K562 (cell line): ENCODE data around the gene LHPP. TPM values are rescaled to one million over a fixed set of nuclear protein-coding genes. Genes with fewer than 3 reads are reported as not detected.

Source experiments
- DLX4 ChIP-seq: fragments of 250-450 bp; sonication (Bioruptor Pico); IDR thresholded peaks from 2 replicates; pipeline ENCODE4 v1.6.1; 2021; ENCODE audit warnings: mild to moderate bottlenecking
- EZH2 ChIP-seq: IDR thresholded peaks from 2 replicates; pipeline ENCODE4 v1.6.1; 2012; ENCODE audit warnings: low read depth, mild to moderate bottlenecking, inconsistent platforms, low read length, borderline replicate concordance
- FOXO4 ChIP-seq: fragments of 450-650 bp; formaldehyde crosslinking; IDR thresholded peaks from 2 replicates; pipeline ENCODE4 v1.4.0; 2020; ENCODE audit warnings: mild to moderate bottlenecking, moderate library complexity
- IRF1 ChIP-seq: sonication (generic); formaldehyde crosslinking; IDR thresholded peaks from 2 replicates; pipeline ENCODE4 v1.8.0; 2022; ENCODE audit warnings: missing genetic modification reagents, mild to moderate bottlenecking, borderline replicate concordance
- RBFOX2 ChIP-seq: fragments of 200-400 bp; formaldehyde crosslinking; IDR thresholded peaks from 2 replicates; pipeline ENCODE4 v1.6.1; 2017; ENCODE audit warnings: low read depth, mild to moderate bottlenecking, low read length, moderate library complexity
- WHSC1 ChIP-seq: IDR thresholded peaks from one replicate; pipeline ENCODE4 v1.6.1; 2012; ENCODE audit warnings: low read length, control low read depth, inconsistent platforms
- polyA plus RNA-seq, 8 experiments: library from polyadenylated mRNA; depleted of rRNA in 4 of 8; stranded (reverse) in 5 of 8; unstranded in 3 of 8; fragments of >200 nt; fragmentation: Nextera tagmentation in 2 of 8; fragmentation: Illumina TruSeq in 1 of 8; extraction: Ambion mirVana in 2 of 8; extraction: Trizol in 1 of 8; gene quantifications; 2 replicates each; pipeline versions ENCODE4 v1.2.1 to v1.2.3, GENCODE V29; 2011 to 2014; ENCODE audit warnings: inconsistent platforms in 1 of 8, missing spikeins in 1 of 8
- total RNA-seq, 7 experiments: library from RNA; depleted of rRNA in 6 of 7; stranded (reverse); fragments of >200 nt in 6 of 7; fragmentation: Illumina TruSeq in 2 of 7; extraction: Trizol in 2 of 7; gene quantifications; 2 replicates each; pipeline versions ENCODE4 v1.2.1 to v1.2.3, GENCODE V29; 2011 to 2021; ENCODE audit warnings: low replicate concordance in 1 of 7

LHPP gene
- total and polyA plus RNA-seq, 9 of the 15 experiments (the other 6 are each of a cell fraction or from before 2014, with no cell fraction given) = 0.34 to 7.4 (median 3.0) TPM

GRCh38 chr10:124573726-124574455 is 112.3 kb downstream of the LHPP start (continued):
- TF ChIP-seq FOXO4 (CRISPR knock-in tag) (no peak), RBFOX2 (no peak), EZH2 (no peak), DLX4 (no peak), WHSC1 (no peak), IRF1 (CRISPR knock-in tag) (no peak)
- TF ChIP-seq, all 486 proteins: peak for 0
